ENCODE data around the gene PACRG. TPM values are rescaled to one million over a fixed set of nuclear protein-coding genes. Genes with fewer than 3 reads are reported as not detected.

The PACRG gene
- total and polyA plus RNA-seq, 5 donors from 2014 or later: 0.44 to 1.2 (median 0.87) TPM; not detected in 2

DNA sequence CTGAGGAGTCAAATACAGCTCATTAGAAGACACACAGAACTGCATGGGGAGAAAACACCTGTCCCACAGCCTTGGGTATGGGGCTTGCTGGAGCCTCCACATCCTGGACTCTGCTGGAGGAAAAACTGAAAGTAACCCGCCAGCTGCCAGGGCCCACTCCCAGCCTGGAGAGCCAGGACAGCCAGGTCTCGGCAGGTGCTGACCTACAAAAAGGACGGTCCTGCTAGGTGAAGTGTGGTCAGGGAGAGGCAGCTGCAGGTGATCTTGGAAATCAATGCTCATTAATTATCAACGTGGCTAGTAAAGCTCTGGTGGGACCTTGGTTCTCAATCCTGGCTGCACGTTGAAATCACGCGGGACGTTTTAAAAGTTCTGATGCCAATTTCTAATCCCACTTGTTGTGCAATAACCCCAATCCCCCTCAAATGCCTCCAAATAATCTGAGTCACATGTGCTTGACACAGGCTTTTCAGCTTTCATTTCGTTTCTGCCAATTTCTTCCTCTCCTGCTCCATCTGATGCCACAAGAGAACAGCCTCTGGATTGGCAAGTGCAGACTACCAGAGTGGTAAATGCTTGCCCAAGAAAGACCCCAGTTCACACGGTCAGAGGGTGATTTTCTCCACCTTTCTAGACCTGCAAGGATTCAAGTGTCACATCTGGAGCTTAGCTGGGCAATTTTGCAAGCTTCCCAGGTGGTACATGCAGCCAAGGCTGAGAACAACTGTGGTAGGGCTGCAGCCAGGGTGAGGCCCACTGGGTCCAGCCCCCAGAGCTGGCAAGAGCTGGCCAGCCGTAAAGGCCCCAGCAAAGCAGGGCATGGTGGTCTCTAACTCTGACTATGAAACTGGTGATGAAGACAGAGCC lies 434.5 kb downstream of the PACRG start:
- H3K36me3 ChIP-seq (ENCODE audit: control insufficient read depth, insufficient read depth, low read length): no peaks in the 10 kb centered on the region
- no peak overlapping the region for H3K4me3 ChIP-seq (ENCODE audit: low read depth, low read length)
- ATAC-seq (ENCODE audit: low read depth in 2 of 2) (no peak), DNase-seq (no peak)
- Mint-ChIP-seq H3K4me3 (no peak overlapping the region), H3K27ac (no peak overlapping the region), H3K4me1 (no peaks in the 10 kb centered on the region), H3K27me3 (no peaks in the 10 kb centered on the region), H3K36me3 (no peaks in the 10 kb centered on the region), H3K9me3 (peaks cover 0 to 2% (median 0%) of the 10 kb centered on the region in 7 donors)
- no peaks in the 10 kb centered on the region for H3K4me1 ChIP-seq (ENCODE audit: control insufficient read depth, insufficient read depth, low read length, poor library complexity, severe bottlenecking)
- no peaks in the 10 kb centered on the region for H3K9me3 ChIP-seq (ENCODE audit: control insufficient read depth in 2 of 2, low read length in 2 of 2)
- no peaks in the 10 kb centered on the region for H3K27me3 ChIP-seq (ENCODE audit: control insufficient read depth, insufficient read depth, low read length)
- no peak overlapping the region for H3K27ac ChIP-seq (ENCODE audit: insufficient read depth, low read length, poor library complexity, severe bottlenecking)

DNA sequence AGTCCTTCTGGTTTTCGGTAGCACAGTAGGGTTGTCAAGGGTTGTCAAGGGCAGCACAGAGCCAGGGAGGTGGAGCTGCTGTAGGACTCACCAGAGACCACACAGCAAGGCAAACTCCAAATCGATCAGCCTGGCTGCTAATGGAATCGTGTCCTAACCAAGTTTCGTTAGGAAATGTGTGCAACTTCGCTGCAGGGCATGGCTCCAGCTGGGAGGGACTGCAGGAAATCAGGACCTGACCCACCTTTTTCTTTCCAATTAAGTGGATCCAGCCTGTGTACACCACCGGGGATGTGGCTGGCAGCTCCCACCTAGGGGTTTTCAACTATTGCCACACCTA lies 435.1 kb downstream of the PACRG start:
- Histone ChIP-seq H3K27me3 (ENCODE audit: control insufficient read depth, insufficient read depth, low read length) (no peaks in the 10 kb centered on the region), H3K36me3 (ENCODE audit: control insufficient read depth, insufficient read depth, low read length) (no peaks in the 10 kb centered on the region), H3K27ac (ENCODE audit: insufficient read depth, low read length, poor library complexity, severe bottlenecking) (no peak overlapping the region), H3K4me3 (ENCODE audit: low read depth, low read length) (no peak overlapping the region), H3K9me3 (ENCODE audit: control insufficient read depth in 2 of 2, low read length in 2 of 2) (no peaks in the 10 kb centered on the region), H3K4me1 (ENCODE audit: control insufficient read depth, insufficient read depth, low read length, poor library complexity, severe bottlenecking) (no peaks in the 10 kb centered on the region)
- ATAC-seq (ENCODE audit: low read depth in 2 of 2) (no peak), DNase-seq (no peak)
- Mint-ChIP-seq H3K27me3 (no peaks in the 10 kb centered on the region), H3K4me3 (no peak overlapping the region), H3K36me3 (no peaks in the 10 kb centered on the region), H3K9me3 (peaks cover 0 to 2% (median 0%) of the 10 kb centered on the region in 7 donors), H3K4me1 (no peaks in the 10 kb centered on the region), H3K27ac (no peak overlapping the region)

DNA sequence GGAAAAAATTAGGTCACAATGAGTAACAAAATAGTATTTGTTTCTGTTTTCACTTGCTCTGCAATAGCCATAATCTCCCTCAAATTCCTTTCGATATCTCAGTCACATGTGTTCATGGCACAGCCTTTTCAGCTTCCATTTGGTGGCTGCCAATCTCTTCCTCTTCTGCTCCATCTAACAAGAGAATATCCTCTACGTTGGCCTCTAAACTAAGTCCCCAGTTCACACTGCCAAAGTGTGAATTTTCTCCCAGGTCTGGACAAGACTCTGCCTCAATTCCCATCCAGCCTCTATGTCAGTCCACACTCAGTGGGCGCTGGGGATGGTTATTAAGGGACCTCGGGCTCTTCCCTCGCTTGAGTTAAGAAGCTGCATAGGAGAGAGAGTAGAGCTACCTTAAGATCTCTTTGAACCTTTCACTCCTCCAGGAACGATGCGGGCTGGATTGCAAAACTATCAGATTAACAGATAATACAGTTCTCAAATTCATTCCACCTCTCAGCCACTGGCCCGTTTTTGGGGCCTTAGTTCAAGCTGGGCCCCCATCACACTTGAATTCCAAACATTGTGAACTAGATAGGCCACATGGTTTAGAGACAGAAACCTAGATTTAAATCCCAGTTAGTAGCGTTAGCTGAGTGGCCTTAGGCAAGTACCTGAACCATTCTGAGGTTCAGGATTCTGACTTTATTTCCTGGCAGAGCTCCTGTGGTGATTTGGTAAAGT lies 436.6 kb downstream of the PACRG start:
- DNase-seq (no peak), ATAC-seq (ENCODE audit: low read depth in 2 of 2) (no peak)
- no peaks in the 10 kb centered on the region for H3K36me3 ChIP-seq (ENCODE audit: control insufficient read depth, insufficient read depth, low read length)
- Mint-ChIP-seq H3K27ac (no peak overlapping the region), H3K4me1 (no peaks in the 10 kb centered on the region), H3K9me3 (peaks cover 0 to 2% (median 0%) of the 10 kb centered on the region in 7 donors), H3K4me3 (no peak overlapping the region), H3K27me3 (peaks cover 3% of the 10 kb centered on the region), H3K36me3 (no peaks in the 10 kb centered on the region)
- H3K9me3 ChIP-seq (ENCODE audit: control insufficient read depth in 2 of 2, low read length in 2 of 2): no peaks in the 10 kb centered on the region
- H3K4me3 ChIP-seq (ENCODE audit: low read depth, low read length): no peak overlapping the region
- H3K27me3 ChIP-seq (ENCODE audit: control insufficient read depth, insufficient read depth, low read length): no peaks in the 10 kb centered on the region
- no peaks in the 10 kb centered on the region for H3K4me1 ChIP-seq (ENCODE audit: control insufficient read depth, insufficient read depth, low read length, poor library complexity, severe bottlenecking)
- H3K27ac ChIP-seq (ENCODE audit: insufficient read depth, low read length, poor library complexity, severe bottlenecking): no peak overlapping the region

- ATAC-seq (ENCODE audit: low read depth in 2 of 2) (no peak), DNase-seq (no peak)
- Mint-ChIP-seq H3K4me1 (no peaks in the 10 kb centered on the region), H3K27me3 (peaks cover 4% of the 10 kb centered on the region), H3K36me3 (no peaks in the 10 kb centered on the region), H3K9me3 (peaks cover 0 to 2% (median 0%) of the 10 kb centered on the region in 7 donors), H3K4me3 (no peak overlapping the region), H3K27ac (no peak overlapping the region)
- Histone ChIP-seq H3K36me3 (ENCODE audit: control insufficient read depth, insufficient read depth, low read length) (no peaks in the 10 kb centered on the region), H3K27ac (ENCODE audit: insufficient read depth, low read length, poor library complexity, severe bottlenecking) (no peak overlapping the region), H3K4me1 (ENCODE audit: control insufficient read depth, insufficient read depth, low read length, poor library complexity, severe bottlenecking) (no peaks in the 10 kb centered on the region), H3K27me3 (ENCODE audit: control insufficient read depth, insufficient read depth, low read length) (no peaks in the 10 kb centered on the region), H3K9me3 (ENCODE audit: control insufficient read depth in 2 of 2, low read length in 2 of 2) (no peaks in the 10 kb centered on the region), H3K4me3 (ENCODE audit: low read depth, low read length) (no peak overlapping the region)
These were observed 437.6 kb downstream of the PACRG start for GRCh38 chr6:163165155-163165910.

GRCh38 chr6:163165922-163166321 lies 438.1 kb downstream of the PACRG start:
- DNase-seq (no peak), ATAC-seq (ENCODE audit: low read depth in 2 of 2) (no peak)
- Mint-ChIP-seq H3K27me3 (peaks cover 4% of the 10 kb centered on the region), H3K4me3 (no peak overlapping the region), H3K27ac (no peak overlapping the region), H3K4me1 (no peaks in the 10 kb centered on the region), H3K36me3 (no peaks in the 10 kb centered on the region), H3K9me3 (peaks cover 0 to 2% (median 0%) of the 10 kb centered on the region in 7 donors)
- no peaks in the 10 kb centered on the region for H3K4me1 ChIP-seq (ENCODE audit: control insufficient read depth, insufficient read depth, low read length, poor library complexity, severe bottlenecking)
- H3K27ac ChIP-seq (ENCODE audit: insufficient read depth, low read length, poor library complexity, severe bottlenecking): no peak overlapping the region
- no peaks in the 10 kb centered on the region for H3K9me3 ChIP-seq (ENCODE audit: control insufficient read depth in 2 of 2, low read length in 2 of 2)
- H3K27me3 ChIP-seq (ENCODE audit: control insufficient read depth, insufficient read depth, low read length): no peaks in the 10 kb centered on the region
- no peak overlapping the region for H3K4me3 ChIP-seq (ENCODE audit: low read depth, low read length)
- H3K36me3 ChIP-seq (ENCODE audit: control insufficient read depth, insufficient read depth, low read length): no peaks in the 10 kb centered on the region

DNA sequence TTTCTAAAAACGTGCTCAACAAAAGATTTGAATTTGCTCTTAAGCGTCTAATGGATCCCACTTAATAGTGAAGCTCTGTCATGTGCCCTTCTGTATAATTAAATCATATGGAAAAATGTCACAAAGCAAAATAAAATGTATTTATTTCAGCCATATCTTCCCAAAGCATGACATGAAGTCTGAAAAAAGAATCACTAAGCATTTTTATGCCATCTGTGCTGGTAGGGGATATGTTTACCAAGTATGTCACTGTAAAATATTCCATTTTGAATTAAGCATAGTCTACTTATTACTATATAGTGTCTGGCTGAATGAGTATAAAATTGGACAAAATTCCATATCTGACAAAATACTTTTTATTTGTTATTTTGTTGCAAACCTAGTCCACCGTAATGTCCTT lies 438.7 kb downstream of the PACRG start:
- Mint-ChIP-seq H3K9me3 (peaks cover 0 to 2% (median 0%) of the 10 kb centered on the region in 7 donors), H3K36me3 (no peaks in the 10 kb centered on the region), H3K27ac (no peak overlapping the region), H3K4me3 (no peak overlapping the region), H3K27me3 (peaks cover 4% of the 10 kb centered on the region), H3K4me1 (no peaks in the 10 kb centered on the region)
- H3K4me3 ChIP-seq (ENCODE audit: low read depth, low read length): no peak overlapping the region
- no peak overlapping the region for H3K27ac ChIP-seq (ENCODE audit: insufficient read depth, low read length, poor library complexity, severe bottlenecking)
- H3K36me3 ChIP-seq (ENCODE audit: control insufficient read depth, insufficient read depth, low read length): no peaks in the 10 kb centered on the region
- no peaks in the 10 kb centered on the region for H3K4me1 ChIP-seq (ENCODE audit: control insufficient read depth, insufficient read depth, low read length, poor library complexity, severe bottlenecking)
- DNase-seq (no peak), ATAC-seq (ENCODE audit: low read depth in 2 of 2) (no peak)
- H3K9me3 ChIP-seq (ENCODE audit: control insufficient read depth in 2 of 2, low read length in 2 of 2): no peaks in the 10 kb centered on the region
- no peaks in the 10 kb centered on the region for H3K27me3 ChIP-seq (ENCODE audit: control insufficient read depth, insufficient read depth, low read length)

DNA sequence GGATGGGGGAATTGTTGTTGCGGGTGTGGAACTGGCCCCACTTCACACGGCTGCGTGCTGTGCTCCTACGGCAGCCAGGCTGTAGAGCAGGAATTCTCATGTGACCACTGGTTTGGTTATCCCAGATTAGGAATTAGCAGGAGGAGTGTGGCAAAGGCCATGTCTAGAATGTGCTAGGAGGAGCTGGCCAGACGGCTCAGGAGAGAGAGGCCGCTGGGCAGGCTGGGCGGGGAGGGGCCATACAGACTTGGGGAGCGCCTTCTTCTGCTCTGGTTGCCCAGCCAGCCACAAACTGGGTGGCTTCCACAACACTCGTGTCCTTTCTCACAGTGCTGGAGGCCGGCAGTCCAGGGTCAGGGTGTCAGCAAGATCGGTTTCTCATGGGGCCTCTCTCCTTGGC lies 441.7 kb downstream of the PACRG start:
- Histone ChIP-seq H3K9me3 (ENCODE audit: control insufficient read depth in 2 of 2, low read length in 2 of 2) (no peaks in the 10 kb centered on the region), H3K27me3 (ENCODE audit: control insufficient read depth, insufficient read depth, low read length) (no peaks in the 10 kb centered on the region), H3K4me1 (ENCODE audit: control insufficient read depth, insufficient read depth, low read length, poor library complexity, severe bottlenecking) (no peaks in the 10 kb centered on the region), H3K36me3 (ENCODE audit: control insufficient read depth, insufficient read depth, low read length) (no peaks in the 10 kb centered on the region), H3K4me3 (ENCODE audit: low read depth, low read length) (no peak overlapping the region), H3K27ac (ENCODE audit: insufficient read depth, low read length, poor library complexity, severe bottlenecking) (no peak overlapping the region)
- Mint-ChIP-seq H3K4me3 (no peak overlapping the region), H3K27me3 (peaks cover 4% of the 10 kb centered on the region), H3K9me3 (no peaks in the 10 kb centered on the region), H3K4me1 (no peaks in the 10 kb centered on the region), H3K36me3 (no peaks in the 10 kb centered on the region), H3K27ac (no peak overlapping the region)
- no peak for DNase-seq
- ATAC-seq (ENCODE audit: low read depth in 2 of 2): no peak
